SK-N-MC (cell line): ENCODE measurements around the gene ADCY2.

ENCODE experiments used
- EZH2 ChIP-seq: fragments of 200-600 bp; sonication (generic); IDR thresholded peaks from one replicate; pipeline ENCODE4 v1.6.1; 2017; ENCODE audit warnings: antibody characterized with exemption
- POLR2AphosphoS5 ChIP-seq: IDR thresholded peaks from 2 replicates; pipeline ENCODE4 v1.6.1; 2012; ENCODE audit warnings: mild to moderate bottlenecking, low read depth, low read length, borderline replicate concordance

GRCh38 chr5:7849681-7850394, 453.9 kb downstream of the ADCY2 start:
- no peak for TF ChIP-seq EZH2
- no peak for TF ChIP-seq POLR2AphosphoS5
